GF-D8 (cell line): ENCODE results near the gene VWA8.
"Not testable (repeated sequence)": the region's sequence is repeated elsewhere in the genome, so short reads cannot be mapped to it uniquely, and the experiment has no call there.

Source experiments
- DNase-seq: peaks from one replicate; lab custom pipeline; 2025; lab: John Stamatoyannopoulos, UW

VWA8 gene

DNA sequence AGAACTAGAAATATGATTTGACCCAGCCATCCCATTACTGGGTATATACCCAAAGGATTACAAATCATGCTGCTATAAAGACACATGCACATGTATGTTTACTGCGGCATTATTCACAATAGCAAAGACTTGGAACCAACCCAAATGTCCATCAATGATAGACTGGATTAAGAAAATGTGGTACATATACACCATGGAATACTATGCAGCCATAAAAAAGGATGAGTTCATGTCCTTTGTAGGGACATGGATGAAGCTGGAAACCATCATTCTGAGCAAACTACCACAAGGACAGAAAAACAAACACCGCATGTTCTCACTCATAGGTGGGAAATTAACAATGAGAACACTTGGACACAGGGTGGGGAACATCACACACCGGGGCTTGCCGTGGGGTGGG is 38.0 kb downstream of the VWA8 start:
- not testable (repeated sequence) for DNase-seq

DNA sequence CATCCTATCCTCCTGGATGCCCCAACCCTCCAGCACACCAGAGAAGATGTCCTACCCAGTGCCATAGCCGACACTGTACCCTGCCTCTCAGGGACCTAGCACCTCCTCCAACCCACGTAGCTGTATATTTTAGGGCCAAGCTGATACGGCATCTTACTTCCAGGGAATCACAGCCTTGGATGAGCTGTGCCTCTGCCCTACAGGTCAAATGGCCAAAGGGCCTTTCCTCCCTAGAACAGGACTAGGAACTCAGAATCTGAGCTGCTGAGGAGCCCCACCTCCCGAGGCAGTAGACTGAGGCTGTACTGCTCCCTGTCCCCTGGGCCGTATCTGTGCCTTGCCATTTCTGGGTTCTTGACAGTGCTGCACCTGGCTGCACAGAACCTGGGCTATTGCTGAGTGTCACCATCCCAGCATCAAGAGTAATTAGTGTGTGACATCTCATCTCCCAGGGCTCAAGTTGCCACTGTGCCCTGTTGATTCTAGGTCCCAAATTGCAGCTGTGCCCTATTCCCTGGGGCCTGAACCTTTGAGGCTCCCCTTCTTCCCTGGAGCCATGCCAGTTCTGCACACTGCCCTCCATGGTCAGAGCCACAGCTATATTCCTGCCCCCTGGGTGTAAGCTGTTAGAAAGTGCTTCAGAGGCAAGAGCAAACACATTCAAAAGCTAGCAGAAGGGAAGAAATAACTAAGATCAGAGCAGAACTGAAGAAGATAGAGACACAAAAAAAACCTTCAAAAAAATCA is 41.0 kb downstream of the VWA8 start:
- DNase-seq: no peak

DNA sequence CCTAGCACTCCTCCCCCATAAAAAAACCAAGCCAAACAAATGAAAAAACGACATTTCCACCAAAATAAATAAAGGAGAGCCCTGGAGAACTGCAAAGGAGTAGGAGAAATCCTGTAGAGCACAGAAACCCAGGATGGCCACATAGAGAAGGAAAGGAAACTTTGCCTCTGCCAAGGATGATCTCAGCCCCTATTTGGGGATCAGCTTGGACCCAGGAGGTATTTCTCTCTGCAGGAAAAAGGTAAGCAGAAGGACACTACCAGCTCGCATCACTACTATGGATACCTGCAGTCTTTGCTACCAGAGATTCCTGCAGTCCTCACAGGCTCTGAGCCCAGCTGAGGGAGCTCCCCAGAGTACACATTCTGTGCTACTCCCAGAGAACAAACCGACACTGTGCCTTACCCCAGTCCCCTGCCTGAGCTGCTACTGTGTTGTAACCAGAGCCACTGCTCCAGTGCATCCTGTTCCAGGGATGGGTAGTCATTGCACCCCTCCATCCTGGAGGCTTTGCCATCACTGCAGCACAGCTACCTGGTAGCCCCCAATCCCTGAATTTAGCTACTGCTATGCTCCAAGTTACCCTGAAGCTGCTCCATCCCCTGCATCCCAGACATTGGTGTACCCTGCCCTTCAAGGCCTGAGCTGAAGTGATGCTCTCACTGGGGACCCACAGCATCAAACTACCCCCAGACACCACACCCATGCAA is 41.7 kb downstream of the VWA8 start:
- DNase-seq: no peak

DNA sequence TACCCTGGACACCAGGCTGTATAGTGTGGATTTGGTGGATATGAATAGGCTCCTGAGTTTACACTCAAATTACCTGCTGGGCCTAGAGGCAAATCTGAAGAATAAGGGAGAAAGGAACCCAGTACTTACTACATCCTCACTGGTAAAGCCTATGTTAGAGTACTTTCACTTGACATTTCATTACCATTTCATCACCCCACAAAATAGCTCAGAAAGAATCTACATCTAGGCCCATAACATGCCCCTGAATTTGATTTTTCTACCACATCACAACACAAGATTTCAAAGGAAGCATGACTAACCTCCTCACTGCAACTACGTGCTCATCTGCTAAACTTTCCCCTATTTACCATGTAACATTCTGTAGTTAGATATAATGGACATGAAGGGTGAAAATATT is 43.3 kb downstream of the VWA8 start:
- DNase-seq: no peak

- DNase-seq: no peak
Measured at GRCh38 chr13:41916173-41916954, 44.5 kb downstream of the VWA8 start.

GRCh38 chr13:41915081-41915480 is 45.8 kb downstream of the VWA8 start:
- DNase-seq: no peak

GRCh38 chr13:41914552-41914951 is 46.4 kb downstream of the VWA8 start:
- no peak for DNase-seq

DNA sequence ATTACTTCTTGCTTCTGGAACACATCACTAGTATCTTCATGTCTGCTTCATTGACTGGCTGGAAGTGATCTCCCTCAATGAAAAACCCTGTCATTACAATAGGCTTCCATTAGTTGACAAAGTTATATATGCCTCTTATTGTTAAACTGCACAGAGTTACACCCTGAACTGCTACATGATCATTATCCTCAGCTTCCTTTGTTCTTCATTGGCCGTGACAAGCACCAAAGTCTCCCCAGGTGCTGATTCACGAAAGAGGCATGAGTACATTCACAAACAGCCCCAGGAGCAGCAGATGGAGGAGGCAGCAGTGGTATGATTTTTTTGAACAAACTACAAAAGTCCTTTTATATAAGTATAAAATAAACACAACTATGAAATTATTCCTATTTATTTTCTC is 51.4 kb downstream of the VWA8 start:
- DNase-seq: no peak

DNA sequence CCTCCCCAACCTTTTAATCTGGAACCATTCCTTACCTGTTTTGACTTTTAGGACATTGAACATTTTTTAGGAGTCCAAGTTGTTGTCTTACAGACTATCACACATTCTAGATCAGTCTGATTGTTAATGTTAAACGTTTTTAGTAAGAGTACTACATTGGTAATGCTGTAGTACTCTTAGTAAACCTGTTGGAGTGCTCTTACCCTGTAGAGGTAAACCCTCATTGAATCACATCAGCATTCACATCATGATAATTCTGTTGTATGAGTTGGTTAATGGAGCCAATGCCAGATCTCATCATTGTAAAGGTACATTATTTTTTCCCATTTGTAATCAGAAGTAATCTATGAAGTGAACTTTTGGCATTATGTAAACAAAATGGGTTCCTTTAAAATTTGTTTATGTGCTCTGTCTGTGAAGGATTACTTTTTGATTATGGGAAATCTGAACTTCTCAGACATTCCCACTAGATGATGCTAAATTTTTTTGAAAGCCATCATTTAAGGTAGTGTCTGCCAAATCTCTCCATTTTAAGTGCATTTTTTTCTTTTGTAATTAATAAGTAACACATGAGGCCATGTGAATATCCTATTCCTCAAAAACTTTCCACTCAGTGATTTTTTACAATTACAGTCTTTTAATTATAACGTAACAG is 55.2 kb downstream of the VWA8 start:
- no peak for DNase-seq

GRCh38 chr13:41900918-41901317 is 60.0 kb downstream of the VWA8 start:
- DNase-seq: no peak

- DNase-seq: not testable (repeated sequence)
Measured at GRCh38 chr13:41898411-41898810, 62.5 kb downstream of the VWA8 start.

DNA sequence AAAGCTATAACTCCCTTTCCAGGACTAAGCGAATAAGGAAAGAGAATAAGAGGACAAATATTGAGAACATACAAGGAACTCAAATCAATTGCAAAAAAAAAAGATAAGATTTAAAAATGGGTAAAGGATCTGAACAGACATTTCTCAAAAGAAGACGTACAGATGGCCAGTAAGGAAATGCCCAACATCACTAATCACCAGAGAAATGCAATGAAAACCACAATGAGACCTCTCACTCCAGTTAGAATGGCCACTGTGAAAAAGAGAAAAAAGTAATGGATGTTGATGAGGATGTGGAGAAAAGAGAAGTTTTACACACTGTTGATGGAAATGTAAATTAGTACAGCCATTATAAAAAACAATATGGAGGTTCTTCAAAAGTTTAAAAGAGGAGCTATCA is 63.8 kb downstream of the VWA8 start:
- no peak for DNase-seq

GRCh38 chr13:41895478-41895877 is 65.4 kb downstream of the VWA8 start:
- DNase-seq: no peak

DNA sequence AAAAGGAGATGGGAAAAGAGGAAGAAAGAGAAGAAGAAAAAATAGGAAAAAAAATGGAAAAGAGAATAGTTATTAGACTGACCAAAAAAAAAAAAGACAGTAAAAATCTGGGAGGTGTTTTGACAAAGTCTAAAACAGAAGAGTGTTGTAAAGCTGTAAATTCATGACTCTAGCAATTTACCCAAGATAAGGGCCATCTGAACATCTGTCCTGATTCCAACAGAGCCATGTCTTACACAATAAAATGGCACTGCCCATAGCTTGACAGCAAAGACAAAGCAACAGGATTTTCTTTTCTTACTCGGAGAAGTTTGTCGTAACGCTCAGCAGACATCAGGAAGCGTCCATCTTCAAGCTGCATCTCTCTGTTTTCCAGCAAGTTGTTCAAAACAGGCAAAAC is 69.8 kb downstream of the VWA8 start:
- no peak for DNase-seq

GRCh38 chr13:41883147-41883546 is 77.8 kb downstream of the VWA8 start:
- no peak for DNase-seq

- DNase-seq: not testable (repeated sequence)
Measured at GRCh38 chr13:41881890-41882289, 79.0 kb downstream of the VWA8 start.

- no peak for DNase-seq
Measured at GRCh38 chr13:41880966-41881365, 79.9 kb downstream of the VWA8 start.

GRCh38 chr13:41864658-41865057 is 96.3 kb downstream of the VWA8 start:
- peak; percentile 98 for DNase-seq

GRCh38 chr13:41862659-41863058 is 98.2 kb downstream of the VWA8 start:
- DNase-seq: not testable (repeated sequence)

- DNase-seq: no peak
Measured at GRCh38 chr13:41859565-41859964, 101.3 kb downstream of the VWA8 start.

DNA sequence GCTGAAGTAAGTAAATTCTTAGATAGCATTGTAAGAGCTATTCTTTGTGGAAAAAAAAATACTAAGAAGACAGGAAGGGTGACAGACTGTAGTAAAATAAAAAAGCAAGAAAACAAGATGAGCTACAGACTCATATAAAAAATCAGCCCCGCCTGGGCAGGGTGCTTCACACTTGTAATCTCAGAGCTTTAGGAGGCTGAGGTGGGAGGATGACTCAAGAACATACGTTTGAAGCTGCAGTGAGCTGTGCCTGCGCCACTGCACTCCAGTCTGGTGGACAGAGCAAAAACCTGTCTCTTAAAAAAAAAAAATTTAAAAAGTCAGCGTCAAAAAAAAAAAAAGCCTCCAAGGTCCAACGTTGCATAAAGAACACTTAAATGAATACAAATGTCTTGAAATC is 102.1 kb downstream of the VWA8 start:
- DNase-seq: no peak

DNA sequence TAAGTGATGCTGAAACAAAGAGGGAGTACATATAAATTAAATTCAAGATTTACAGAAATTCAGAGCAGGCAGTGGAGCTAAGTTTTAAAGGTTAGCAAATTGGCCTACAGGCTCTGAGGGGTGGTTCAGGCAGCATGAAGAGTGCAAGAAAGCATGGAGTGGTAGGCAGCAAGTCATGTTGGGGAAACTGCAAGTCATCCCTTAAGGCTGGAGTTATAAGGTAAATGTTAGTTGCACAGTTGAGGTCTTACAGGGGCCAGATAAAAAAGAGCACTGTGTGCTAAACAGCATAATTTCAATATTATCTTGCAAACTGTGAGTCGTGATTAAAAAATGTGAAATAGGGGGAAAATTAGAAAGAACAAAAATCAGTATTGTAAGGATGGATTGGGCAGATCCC is 106.2 kb downstream of the VWA8 start:
- DNase-seq: no peak
